SK-N-SH (cell line): ENCODE measurements around the gene NFIA. TPM values are rescaled to one million over a fixed set of nuclear protein-coding genes. Genes with fewer than 3 reads are reported as not detected.

Source experiments
- CTCF ChIA-PET: fragments of 300-600, 350-600 bp; formaldehyde crosslinking; extraction: SDS; loops from one replicate; lab custom pipeline; 2021; lab: Yijun Ruan, JAX
- POLR2A ChIA-PET: fragments of 350-600 bp; sonication (Branson Sonifier 250); formaldehyde crosslinking; extraction: SDS; loops from one replicate; lab custom pipeline; 2020; ENCODE audit warnings: antibody characterized with exemption, inconsistent platforms; lab: Yijun Ruan, JAX
- DNase-seq: peaks from one replicate; pipeline ENCODE4 v3.0.0; 2012
- H2AFZ ChIP-seq: fragments of 200-600 bp; sonication (generic); 2 replicates; pipeline ENCODE4 v1.8.1; 2016; ENCODE audit warnings: antibody characterized with exemption, mild to moderate bottlenecking, low read depth
- H3F3A ChIP-seq: fragments of 200-600 bp; sonication (generic); replicated peaks from 2 replicates; pipeline ENCODE3; 2016; ENCODE audit warnings: antibody characterized with exemption, mild to moderate bottlenecking; ENCODE audit not compliant: insufficient read depth
- H3K27ac ChIP-seq, 2 experiments: fragments of 200-500 bp in 1 of 2; fragments of 200-600 bp in 1 of 2; sonication (Bioruptor generic) in 1 of 2; sonication (generic), shearing (Covaris generic) in 1 of 2; 2 replicates each; pipeline versions ENCODE4 v1.5.1 to v1.6.1; 2014 to 2016; ENCODE audit warnings: low read depth in 2 of 2, inconsistent platforms in 1 of 2, low read length in 1 of 2, mild to moderate bottlenecking in 1 of 2, mixed read lengths in 1 of 2
- H3K27me3 ChIP-seq: fragments of 200-600 bp; sonication (generic), shearing (Covaris generic); 2 replicates; pipeline ENCODE4 v1.6.1; 2016; ENCODE audit warnings: mixed run types; ENCODE audit not compliant: insufficient read depth
- H3K36me3 ChIP-seq, 2 experiments: fragments of 200-500 bp in 1 of 2; fragments of 200-600 bp in 1 of 2; sonication (Bioruptor generic) in 1 of 2; sonication (generic) in 1 of 2; replicated peaks in 1 of 2; 2 replicates each; pipeline versions ENCODE3 to v1.5.1; 2014 to 2016; ENCODE audit warnings: low read length in 1 of 2, mild to moderate bottlenecking in 1 of 2; ENCODE audit not compliant: insufficient read depth in 2 of 2, control insufficient read depth in 1 of 2
- H3K4me1 ChIP-seq, 2 experiments: fragments of 200-500 bp in 1 of 2; fragments of 200-600 bp in 1 of 2; sonication (Bioruptor generic) in 1 of 2; sonication (generic), shearing (Covaris generic) in 1 of 2; 2 replicates each; pipeline versions ENCODE4 v1.5.1 to v1.6.1; 2014 to 2016; ENCODE audit warnings: low read depth in 1 of 2, low read length in 1 of 2, mixed run types in 1 of 2; ENCODE audit not compliant: insufficient read depth in 2 of 2, control insufficient read depth in 1 of 2
- H3K4me2 ChIP-seq: fragments of 200-600 bp; sonication (generic), shearing (Covaris generic); 2 replicates; pipeline ENCODE4 v1.6.1; 2017; ENCODE audit warnings: mixed run types
- H3K4me3 ChIP-seq, 2 experiments: fragments of 200-500 bp in 1 of 2; fragments of 200-600 bp in 1 of 2; sonication (Bioruptor generic) in 1 of 2; sonication (generic), shearing (Covaris generic) in 1 of 2; 2 replicates each; pipeline versions ENCODE4 v1.5.1 to v1.8.1; 2014 to 2016; ENCODE audit warnings: low read depth in 2 of 2, inconsistent platforms in 1 of 2, low read length in 1 of 2, mild to moderate bottlenecking in 1 of 2, mixed read lengths in 1 of 2, moderate library complexity in 1 of 2
- H3K79me2 ChIP-seq: fragments of 200-600 bp; sonication (generic); 2 replicates; pipeline ENCODE4 v1.8.1; 2017; ENCODE audit warnings: mild to moderate bottlenecking; ENCODE audit not compliant: insufficient read depth
- H3K9ac ChIP-seq: fragments of 200-600 bp; sonication (generic); 2 replicates; pipeline ENCODE4 v1.6.1; 2017; ENCODE audit warnings: mixed run types
- H3K9me2 ChIP-seq: fragments of 200-600 bp; sonication (generic); 2 replicates; pipeline ENCODE4 v1.6.1; 2017; ENCODE audit warnings: mixed run types
- H3K9me3 ChIP-seq: fragments of 200-600 bp; sonication (generic); 2 replicates; pipeline ENCODE4 v1.6.1; 2017; ENCODE audit warnings: mixed run types, mild to moderate bottlenecking, moderate library complexity
- H4K20me1 ChIP-seq: fragments of 200-600 bp; sonication (generic); 2 replicates; pipeline ENCODE4 v1.6.1; 2017; ENCODE audit warnings: mild to moderate bottlenecking, mixed run types; ENCODE audit not compliant: insufficient read depth
- CHD2 ChIP-seq: fragments of 150-350 bp; IDR thresholded peaks from 2 replicates; pipeline ENCODE4 v1.6.1; 2018; ENCODE audit warnings: low read length; ENCODE audit not compliant: partially characterized antibody
- ELF1 ChIP-seq: IDR thresholded peaks from 2 replicates; pipeline ENCODE4 v1.4.0; 2012
- EP300 ChIP-seq, 2 experiments: IDR thresholded peaks; 2 replicates each; pipeline versions ENCODE4 v1.4.0 to v1.6.1; 2012; ENCODE audit warnings: borderline replicate concordance in 1 of 2, low read depth in 1 of 2, low read length in 1 of 2
- EZH2phosphoT487 ChIP-seq: fragments of 200-600 bp; sonication (generic); IDR thresholded peaks from 2 replicates; pipeline ENCODE4 v1.6.1; 2017; ENCODE audit warnings: low read depth, mixed run types, mild to moderate bottlenecking, antibody characterized with exemption, moderate library complexity, borderline replicate concordance
- FOXJ3 ChIP-seq: sonication (generic); formaldehyde crosslinking; IDR thresholded peaks from 2 replicates; pipeline ENCODE4 v1.5.1; 2020; ENCODE audit warnings: mild to moderate bottlenecking, missing genetic modification reagents
- FOXM1 ChIP-seq: IDR thresholded peaks from 2 replicates; pipeline ENCODE4 v1.4.0; 2012; ENCODE audit warnings: low read depth, mild to moderate bottlenecking
- GABPA ChIP-seq: IDR thresholded peaks from 2 replicates; pipeline ENCODE4 v1.4.0; 2012; ENCODE audit warnings: low read depth, mild to moderate bottlenecking
- MEF2A ChIP-seq: IDR thresholded peaks from 2 replicates; pipeline ENCODE4 v1.4.0; 2012; ENCODE audit warnings: low read depth, borderline replicate concordance
- NFIC ChIP-seq: IDR thresholded peaks from 2 replicates; pipeline ENCODE4 v1.4.0; 2012; ENCODE audit warnings: borderline replicate concordance
- NRF1 ChIP-seq: IDR thresholded peaks from 2 replicates; pipeline ENCODE4 v1.6.1; 2012; ENCODE audit warnings: low read depth, mild to moderate bottlenecking, low read length
- POLR2AphosphoS5 ChIP-seq: IDR thresholded peaks from 2 replicates; pipeline ENCODE4 v1.6.1; 2012; ENCODE audit warnings: low read depth, low read length
- RAD21 ChIP-seq: IDR thresholded peaks from 2 replicates; pipeline ENCODE4 v1.6.1; 2012; ENCODE audit warnings: mild to moderate bottlenecking, low read length
- RCOR1 ChIP-seq: fragments of 150-350 bp; IDR thresholded peaks from 2 replicates; pipeline ENCODE4 v1.6.1; 2017; ENCODE audit warnings: antibody characterized with exemption, low read length
- RFX5 ChIP-seq: IDR thresholded peaks from 2 replicates; pipeline ENCODE4 v1.6.1; 2012; ENCODE audit warnings: mild to moderate bottlenecking, improper control_type of control experiment, low read length
- RXRA ChIP-seq: IDR thresholded peaks from 2 replicates; pipeline ENCODE4 v1.4.0; 2012; ENCODE audit warnings: low read depth, mild to moderate bottlenecking, borderline replicate concordance
- SMC3 ChIP-seq: IDR thresholded peaks from 2 replicates; pipeline ENCODE4 v1.6.1; 2012; ENCODE audit warnings: low read depth, low read length, improper control_type of control experiment
- TAF1 ChIP-seq: IDR thresholded peaks from 2 replicates; pipeline ENCODE4 v1.6.1; 2012; ENCODE audit warnings: low read depth, mild to moderate bottlenecking, low read length, moderate library complexity, borderline replicate concordance
- TCF12 ChIP-seq: IDR thresholded peaks from 2 replicates; pipeline ENCODE4 v1.4.0; 2012
- ZBTB33 ChIP-seq: IDR thresholded peaks from 2 replicates; pipeline ENCODE4 v1.4.0; 2012; ENCODE audit warnings: low read depth, borderline replicate concordance
- WGBS: methylation state at CpG from one replicate; pipeline ENCODE4 v1.1.6; 2017; ENCODE audit warnings: low lambda C conversion rate; 5-methylcytosine and 5-hydroxymethylcytosine counted together
- polyA plus RNA-seq, 3 experiments: library from polyadenylated mRNA; depleted of rRNA; stranded (reverse); fragments of >200 nt; gene quantifications; 2 replicates each; pipeline ENCODE4 v1.2.3, GENCODE V29; 2012
- TF ChIP-seq, protein P1 (sequence below): fragments of 150-350 bp; IDR thresholded peaks from 2 replicates; pipeline ENCODE4 v1.6.1; 2016; ENCODE audit warnings: mild to moderate bottlenecking, low read depth, low read length

NFIA gene
- polyA plus RNA-seq, 1 of the 3 experiments (the other 2 are of a cell fraction) = 3.3 TPM

- Histone ChIP-seq H4K20me1 (no peaks in the 10 kb centered on the region), H3F3A (no peaks in the 10 kb centered on the region), H2AFZ (no peak overlapping the region), H3K36me3 (peaks cover 0 to 2% of the 10 kb centered on the region in 2 experiments), H3K9ac (no peak overlapping the region), H3K27me3 (no peaks in the 10 kb centered on the region), H3K4me2 (no peak overlapping the region), H3K79me2 (no peaks in the 10 kb centered on the region), H3K9me2 (no peaks in the 10 kb centered on the region), H3K4me3 (no peak overlapping the region), H3K4me1 (peaks cover 0 to 12% of the 10 kb centered on the region in 2 experiments; a peak in 3 of 4 replicates), H3K9me3 (no peaks in the 10 kb centered on the region), H3K27ac (no peak overlapping the region)
- CTCF ChIA-PET = interaction anchor here (1.9 kb wide), 1 partner anchor 72 kb away, joined by 5 read pairs; no protein-coding TSS in a partner anchor
- no peak for TF ChIP-seq TCF12
- TF ChIP-seq EP300 (IDR thresholded peaks at IDR 0.05; ENCODE audit: borderline replicate concordance in 1 of 2, low read depth in 1 of 2, low read length in 1 of 2) = no peak
- TF ChIP-seq TAF1 = no peak
- no peak for TF ChIP-seq ZBTB33
- no peak for TF ChIP-seq RXRA
- no peak for TF ChIP-seq SMC3
- TF ChIP-seq EZH2phosphoT487 = no peak
- TF ChIP-seq RFX5 = no peak
- no peak for TF ChIP-seq CHD2
- no peak for TF ChIP-seq FOXJ3
- no peak for TF ChIP-seq RCOR1
- no peak for TF ChIP-seq ELF1
- POLR2A ChIA-PET = no interaction called here
- DNase-seq = no peak
- 96% methylated on average over 3 of the region's 3 CpGs for WGBS
Observed at GRCh38 chr1:61265665-61266064, 183.3 kb downstream of the NFIA start.

DNA sequence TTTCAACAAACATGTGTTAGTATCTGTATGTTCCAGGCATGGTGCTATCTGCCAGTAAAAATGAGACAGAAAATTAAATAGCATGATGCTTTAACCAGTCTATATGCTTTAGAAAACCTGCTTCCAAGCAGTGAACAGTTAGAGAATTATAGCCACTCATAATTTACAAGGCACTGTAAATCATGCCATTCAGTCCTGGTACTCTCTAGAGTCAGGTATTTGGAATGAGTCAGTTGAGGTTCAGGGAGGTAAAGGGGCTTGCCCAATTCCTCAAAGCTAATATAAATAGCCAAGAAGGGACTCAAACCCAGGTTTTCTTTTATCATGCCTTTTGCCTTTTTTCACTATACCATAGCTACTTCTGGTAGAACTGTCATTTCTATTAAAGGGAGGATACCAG, 184.4 kb downstream of the NFIA start:
- Histone ChIP-seq H3K79me2 (no peaks in the 10 kb centered on the region), H3K4me2 (no peak overlapping the region), H3K27me3 (no peaks in the 10 kb centered on the region), H3K9ac (no peak overlapping the region), H3K36me3 (peaks cover 0 to 2% of the 10 kb centered on the region in 2 experiments), H3K4me3 (no peak overlapping the region), H2AFZ (no peak overlapping the region), H3K4me1 (peaks cover 7 to 16% of the 10 kb centered on the region in 2 experiments; a peak in 3 of 4 replicates), H3K27ac (no peak overlapping the region), H3K9me2 (no peaks in the 10 kb centered on the region), H3K9me3 (no peaks in the 10 kb centered on the region), H3F3A (no peaks in the 10 kb centered on the region), H4K20me1 (no peaks in the 10 kb centered on the region)
- no peak for DNase-seq
- ChIA-PET CTCF (interaction anchor here (0.8 kb wide), 1 partner anchor 13 kb away, joined by 3 read pairs; no protein-coding TSS in a partner anchor), POLR2A (no interaction called here)
- TF ChIP-seq MEF2A (no peak), TCF12 (no peak), RXRA (no peak), RAD21 (no peak), GABPA (no peak), NFIC (no peak), FOXM1 (no peak), RFX5 (no peak), FOXJ3 (no peak), NRF1 (no peak), POLR2AphosphoS5 (no peak), ZBTB33 (no peak)
- TF ChIP-seq, protein P1, sequence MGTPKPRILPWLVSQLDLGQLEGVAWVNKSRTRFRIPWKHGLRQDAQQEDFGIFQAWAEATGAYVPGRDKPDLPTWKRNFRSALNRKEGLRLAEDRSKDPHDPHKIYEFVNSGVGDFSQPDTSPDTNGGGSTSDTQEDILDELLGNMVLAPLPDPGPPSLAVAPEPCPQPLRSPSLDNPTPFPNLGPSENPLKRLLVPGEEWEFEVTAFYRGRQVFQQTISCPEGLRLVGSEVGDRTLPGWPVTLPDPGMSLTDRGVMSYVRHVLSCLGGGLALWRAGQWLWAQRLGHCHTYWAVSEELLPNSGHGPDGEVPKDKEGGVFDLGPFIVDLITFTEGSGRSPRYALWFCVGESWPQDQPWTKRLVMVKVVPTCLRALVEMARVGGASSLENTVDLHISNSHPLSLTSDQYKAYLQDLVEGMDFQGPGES = no peak
